ENCODE results near the gene ADCY5. TPM values are rescaled to one million over a fixed set of nuclear protein-coding genes. Genes with fewer than 3 reads are reported as not detected.

ADCY5 gene
- total RNA-seq, 2 donors from 2014 or later, result 5.6 to 7.8 TPM

DNA sequence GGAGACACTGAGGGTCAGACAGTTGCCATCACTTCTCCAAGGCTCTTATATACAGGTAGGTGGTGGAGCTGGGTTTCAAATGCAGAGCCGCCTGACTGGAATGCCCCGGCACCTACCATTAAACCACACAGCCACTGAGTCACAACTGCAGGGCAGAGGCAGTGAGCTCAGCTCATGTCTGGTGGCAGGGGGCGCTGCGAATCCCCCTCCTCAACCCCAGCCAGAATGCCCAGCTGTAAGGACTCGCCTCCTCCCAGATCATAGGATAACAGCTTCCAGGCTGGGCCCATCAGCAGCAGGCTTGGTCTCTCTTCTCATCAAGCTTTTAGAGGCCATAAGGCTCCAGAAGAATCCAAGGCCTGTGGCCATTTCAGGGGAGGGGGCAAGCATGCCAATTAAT is 26.4 kb downstream of the ADCY5 start:
- Histone ChIP-seq H3K4me1 (peaks cover 5% of the 10 kb centered on the region), H3K9ac (ENCODE audit: low read depth in 2 of 2, low read length in 2 of 2) (no peak overlapping the region), H3K36me3 (no peaks in the 10 kb centered on the region), H3K9me3 (no peaks in the 10 kb centered on the region), H3K4me3 (no peak overlapping the region), H3K27ac (peak overlapping the region; percentile 40), H3K27me3 (no peaks in the 10 kb centered on the region)
- DNase-seq, result no peak
- intact Hi-C loops (cut with DNase I), result no loop called here
- no peak for TF ChIP-seq CTCF (IDR thresholded peaks at IDR 0.05)

GRCh38 chr3:123421353-123422174 is 27.3 kb downstream of the ADCY5 start:
- peak; percentile 53 for DNase-seq
- peaks cover 5% of the 10 kb centered on the region for H3K4me1 ChIP-seq
- peak overlapping the region; percentile 27 for H3K27ac ChIP-seq
- peak overlapping the region in 1 of 2 donors; percentile 35 for H3K9ac ChIP-seq (ENCODE audit: low read depth in 2 of 2, low read length in 2 of 2)
- TF ChIP-seq CTCF (IDR thresholded peaks at IDR 0.05), result no peak
- no peaks in the 10 kb centered on the region for H3K36me3 ChIP-seq
- no peaks in the 10 kb centered on the region for H3K27me3 ChIP-seq
- intact Hi-C loops (cut with DNase I), result no loop called here
- no peak overlapping the region for H3K4me3 ChIP-seq
- H3K9me3 ChIP-seq, result no peaks in the 10 kb centered on the region

GRCh38 chr3:123420416-123420968 is 28.4 kb downstream of the ADCY5 start:
- Histone ChIP-seq H3K9me3 (no peaks in the 10 kb centered on the region), H3K9ac (ENCODE audit: low read depth in 2 of 2, low read length in 2 of 2) (no peak overlapping the region), H3K27ac (no peak overlapping the region), H3K4me3 (no peak overlapping the region), H3K36me3 (no peaks in the 10 kb centered on the region), H3K4me1 (peaks cover 5% of the 10 kb centered on the region), H3K27me3 (no peaks in the 10 kb centered on the region)
- no peak for DNase-seq
- no peak for TF ChIP-seq CTCF (IDR thresholded peaks at IDR 0.05)
- intact Hi-C loops (cut with DNase I), result no loop called here

DNA sequence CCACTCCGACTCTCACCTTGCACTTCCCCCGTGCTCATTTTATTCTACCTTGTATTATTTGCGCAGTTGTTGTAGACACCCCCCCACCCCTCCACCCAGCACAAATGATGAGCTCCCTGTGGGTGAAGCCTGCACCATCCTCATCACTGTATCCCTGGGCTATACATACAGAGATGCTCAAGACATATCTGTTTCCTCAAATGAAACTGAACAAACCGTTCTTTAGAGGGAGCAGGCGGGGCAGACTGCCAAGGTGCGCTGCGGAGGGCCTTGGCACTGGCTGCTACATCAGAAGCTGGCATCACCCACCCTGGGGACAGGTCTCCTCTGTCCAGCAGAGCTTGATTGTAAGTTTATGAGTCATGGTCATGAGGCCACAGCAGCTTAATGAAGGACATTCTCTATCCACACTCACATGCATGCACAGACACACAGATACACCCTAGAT is 29.0 kb downstream of the ADCY5 start:
- intact Hi-C loops (cut with DNase I), result no loop called here
- DNase-seq, result no peak
- no peak for TF ChIP-seq CTCF (IDR thresholded peaks at IDR 0.05)
- Histone ChIP-seq H3K4me3 (no peak overlapping the region), H3K4me1 (peaks cover 5% of the 10 kb centered on the region), H3K9me3 (no peaks in the 10 kb centered on the region), H3K27ac (no peak overlapping the region), H3K9ac (ENCODE audit: low read depth in 2 of 2, low read length in 2 of 2) (peak overlapping the region in 1 of 2 donors; percentile 7), H3K36me3 (no peaks in the 10 kb centered on the region), H3K27me3 (no peaks in the 10 kb centered on the region)

GRCh38 chr3:123419181-123419849 is 29.6 kb downstream of the ADCY5 start:
- DNase-seq, result no peak
- no peaks in the 10 kb centered on the region for H3K36me3 ChIP-seq
- H3K27ac ChIP-seq, result no peak overlapping the region
- no peaks in the 10 kb centered on the region for H3K9me3 ChIP-seq
- H3K4me1 ChIP-seq, result peaks cover 5% of the 10 kb centered on the region
- intact Hi-C loops (cut with DNase I), result no loop called here
- H3K27me3 ChIP-seq, result no peaks in the 10 kb centered on the region
- H3K4me3 ChIP-seq, result no peak overlapping the region
- TF ChIP-seq CTCF (IDR thresholded peaks at IDR 0.05), result no peak
- H3K9ac ChIP-seq (ENCODE audit: low read depth in 2 of 2, low read length in 2 of 2), result peak overlapping the region in 1 of 2 donors; percentile 7
